Fibroblast of the aortic adventitia (primary cell): ENCODE data around the gene PAFAH1B1. TPM values are rescaled to one million over a fixed set of nuclear protein-coding genes. Genes with fewer than 3 reads are reported as not detected.
"Not testable (repeated sequence)": the region's sequence is repeated elsewhere in the genome, so short reads cannot be mapped to it uniquely, and the experiment has no call there.

Experiments used
- DNase-seq: peaks from one replicate; pipeline ENCODE4 v3.0.0-alpha.2; 2010; ENCODE audit warnings: low read depth
- H3K4me3 ChIP-seq: 2 replicates; pipeline ENCODE4 v1.5.1; 2011; ENCODE audit warnings: low read depth, mild to moderate bottlenecking, control low read depth, low read length, moderate library complexity
- total RNA-seq: library from RNA; depleted of rRNA; stranded (reverse); fragments of >200 nt; gene quantifications from 2 replicates; pipeline ENCODE4 v1.2.3, GENCODE V29; 2012; ENCODE audit warnings: low replicate concordance
- TF ChIP-seq, protein P1 (sequence below): IDR thresholded peaks from 2 replicates; pipeline ENCODE4 v1.5.1; 2011; ENCODE audit warnings: mild to moderate bottlenecking, low read length, control low read depth, inconsistent platforms; ENCODE audit not compliant: insufficient read depth

The PAFAH1B1 gene
- 81.0 and 131 TPM in 2 replicates for total RNA-seq

DNA sequence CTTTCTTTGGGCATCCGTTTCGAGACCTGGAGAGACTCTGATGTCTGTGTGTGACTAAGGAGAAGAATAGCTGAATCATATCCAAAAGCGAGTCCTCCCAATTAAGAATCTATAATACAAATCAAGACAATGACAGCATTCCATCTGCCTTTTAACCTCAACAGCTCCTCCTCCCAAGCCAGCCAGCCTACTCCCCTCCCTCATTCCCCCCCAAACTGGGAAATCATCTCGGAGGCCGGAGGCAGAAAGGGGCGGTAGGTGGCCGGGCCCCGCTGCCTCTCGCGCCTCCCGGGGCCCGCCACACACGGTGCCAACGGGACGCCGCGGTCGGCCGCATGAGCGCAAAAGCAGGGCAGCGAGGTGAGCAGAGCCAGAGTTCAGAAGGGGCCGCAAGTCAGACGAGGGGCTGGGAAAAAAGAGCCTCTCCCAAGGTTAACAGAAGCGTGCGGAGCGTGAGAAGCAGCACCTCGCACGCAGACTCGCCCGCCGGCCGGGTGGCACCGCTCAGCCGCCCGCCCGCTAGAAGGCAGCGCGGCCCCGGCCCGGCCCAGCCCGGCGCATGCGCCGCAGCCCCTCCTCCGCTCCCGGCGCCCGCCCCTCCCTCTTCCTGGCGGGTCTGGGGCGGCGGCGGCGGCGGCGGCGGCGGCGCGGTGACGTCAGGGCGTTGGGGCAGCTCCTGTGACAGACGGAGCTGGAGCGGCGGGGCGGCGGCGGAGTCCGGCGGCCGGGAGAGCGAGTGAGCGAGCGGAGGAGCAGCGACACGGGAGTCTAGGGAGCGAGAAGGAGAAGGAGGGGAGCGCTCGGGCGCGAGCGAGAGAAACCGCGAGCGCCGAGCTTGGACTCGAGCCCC, at the start of gene PAFAH1B1:
TSS of gene PAFAH1B1 (plus strand) at position 684 of the 850 bp plus-strand sequence. CDS start 44,635 bp downstream, outside the sequence.
- DNase-seq: peak; percentile 71
- TF ChIP-seq, protein P1, sequence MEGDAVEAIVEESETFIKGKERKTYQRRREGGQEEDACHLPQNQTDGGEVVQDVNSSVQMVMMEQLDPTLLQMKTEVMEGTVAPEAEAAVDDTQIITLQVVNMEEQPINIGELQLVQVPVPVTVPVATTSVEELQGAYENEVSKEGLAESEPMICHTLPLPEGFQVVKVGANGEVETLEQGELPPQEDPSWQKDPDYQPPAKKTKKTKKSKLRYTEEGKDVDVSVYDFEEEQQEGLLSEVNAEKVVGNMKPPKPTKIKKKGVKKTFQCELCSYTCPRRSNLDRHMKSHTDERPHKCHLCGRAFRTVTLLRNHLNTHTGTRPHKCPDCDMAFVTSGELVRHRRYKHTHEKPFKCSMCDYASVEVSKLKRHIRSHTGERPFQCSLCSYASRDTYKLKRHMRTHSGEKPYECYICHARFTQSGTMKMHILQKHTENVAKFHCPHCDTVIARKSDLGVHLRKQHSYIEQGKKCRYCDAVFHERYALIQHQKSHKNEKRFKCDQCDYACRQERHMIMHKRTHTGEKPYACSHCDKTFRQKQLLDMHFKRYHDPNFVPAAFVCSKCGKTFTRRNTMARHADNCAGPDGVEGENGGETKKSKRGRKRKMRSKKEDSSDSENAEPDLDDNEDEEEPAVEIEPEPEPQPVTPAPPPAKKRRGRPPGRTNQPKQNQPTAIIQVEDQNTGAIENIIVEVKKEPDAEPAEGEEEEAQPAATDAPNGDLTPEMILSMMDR: no peak
- H3K4me3 ChIP-seq: peak within 1 kb of the TSS; percentile 84

DNA sequence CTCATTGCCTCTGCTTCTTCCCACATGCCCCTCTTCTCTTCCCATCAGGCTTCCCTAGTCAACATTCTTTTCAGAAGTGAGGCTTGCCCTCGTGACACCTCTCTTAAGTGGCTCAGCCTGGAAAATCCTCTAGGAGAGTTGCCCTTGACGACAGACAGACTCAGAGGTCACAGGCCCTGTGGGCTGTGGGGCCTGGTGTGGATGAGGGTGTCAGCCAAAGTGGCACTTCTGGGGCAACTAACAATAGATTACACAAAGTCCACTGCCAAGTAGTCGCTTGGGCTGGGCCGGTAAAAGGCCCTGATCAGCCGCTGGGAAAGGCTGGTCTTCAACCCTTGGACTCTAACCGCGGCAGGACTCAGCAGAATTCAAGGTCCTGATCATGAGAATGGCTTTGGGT, 48.1 kb upstream of the PAFAH1B1 start:
- TF ChIP-seq, protein P1: no peak
- H3K4me3 ChIP-seq: no peak overlapping the region
- DNase-seq: no peak

DNA sequence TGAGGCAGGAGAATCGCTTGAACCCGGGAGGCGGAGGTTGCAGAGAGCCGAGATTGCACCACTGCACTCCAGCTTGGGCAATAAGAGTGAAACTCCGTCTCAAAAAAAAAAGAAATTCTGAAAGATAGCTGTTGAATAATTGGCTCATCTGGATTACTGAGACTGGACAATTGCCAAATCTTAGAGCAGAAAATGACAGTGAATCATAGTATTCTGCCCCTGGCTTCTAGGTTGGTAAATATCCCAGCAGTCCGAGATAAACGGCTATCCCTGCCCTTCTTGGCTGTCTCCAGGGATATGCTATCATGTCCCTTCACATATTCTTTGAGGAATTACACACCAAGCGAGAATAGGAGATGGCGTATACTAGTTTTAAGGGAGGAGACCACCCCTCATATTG, 46.3 kb upstream of the PAFAH1B1 start:
- DNase-seq: peak; percentile 15
- TF ChIP-seq, protein P1: no peak
- H3K4me3 ChIP-seq: no peak overlapping the region

DNA sequence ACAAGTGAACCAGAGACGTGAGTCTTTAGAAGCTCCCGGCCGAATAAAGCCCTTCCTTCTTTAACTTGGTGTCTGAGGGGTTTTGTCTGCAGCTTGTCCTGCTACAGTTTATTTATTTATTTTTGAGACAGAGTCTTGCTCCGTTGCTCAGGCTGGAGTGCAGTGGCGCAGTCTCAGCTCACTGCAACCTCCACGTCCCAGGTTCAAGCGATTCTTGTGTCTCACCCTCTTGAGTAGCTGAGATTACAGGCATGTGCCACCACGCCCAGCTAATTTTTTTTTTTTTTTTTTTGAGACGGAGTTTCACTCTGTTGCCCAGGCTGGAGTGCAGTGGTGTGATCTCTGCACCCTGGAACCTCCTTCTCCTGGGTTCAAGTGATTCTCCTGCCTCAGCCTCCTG, 45.4 kb upstream of the PAFAH1B1 start:
- DNase-seq, H3K4me3 ChIP-seq: not testable (repeated sequence)

DNA sequence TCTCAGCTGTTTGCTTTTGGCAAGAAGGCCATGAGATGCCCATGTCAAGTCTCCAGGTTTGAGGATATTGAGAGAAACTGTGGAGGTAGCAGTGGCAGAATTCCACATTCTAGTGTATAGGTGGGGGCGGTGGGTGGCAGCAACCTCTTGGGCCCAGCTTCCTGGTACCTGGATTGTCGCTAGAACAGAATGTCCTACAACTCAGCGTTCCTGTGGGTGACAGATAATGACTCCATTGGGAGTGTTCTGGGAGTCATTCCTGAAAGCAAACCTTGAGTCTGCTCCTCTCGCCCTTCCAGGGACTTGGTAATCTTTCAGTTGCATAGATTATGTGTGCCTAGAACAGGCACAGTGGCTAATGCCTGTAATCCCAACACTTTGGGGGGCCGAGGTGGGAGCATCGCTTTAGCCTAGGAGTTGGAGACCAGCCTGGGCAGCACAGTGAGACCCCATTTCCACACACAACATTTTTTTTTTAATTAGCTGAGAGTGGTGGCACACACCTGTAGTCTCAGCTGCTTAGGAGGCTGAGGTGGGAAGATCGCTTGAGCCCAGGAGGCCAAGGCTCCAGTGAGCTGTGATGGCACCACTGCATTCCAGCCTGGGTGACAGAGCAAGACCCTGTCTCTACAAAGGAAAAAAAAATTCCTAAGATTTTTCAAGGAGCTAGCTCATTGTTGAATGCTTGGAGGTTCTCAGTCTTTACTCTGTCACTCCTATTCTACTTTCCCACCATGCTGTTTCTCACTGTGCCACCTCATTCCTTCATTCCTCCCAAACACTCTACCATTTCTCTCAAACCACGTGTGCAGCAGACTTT, 43.9 kb upstream of the PAFAH1B1 start:
- no peak overlapping the region for H3K4me3 ChIP-seq
- DNase-seq: no peak
- TF ChIP-seq, protein P1: no peak

DNA sequence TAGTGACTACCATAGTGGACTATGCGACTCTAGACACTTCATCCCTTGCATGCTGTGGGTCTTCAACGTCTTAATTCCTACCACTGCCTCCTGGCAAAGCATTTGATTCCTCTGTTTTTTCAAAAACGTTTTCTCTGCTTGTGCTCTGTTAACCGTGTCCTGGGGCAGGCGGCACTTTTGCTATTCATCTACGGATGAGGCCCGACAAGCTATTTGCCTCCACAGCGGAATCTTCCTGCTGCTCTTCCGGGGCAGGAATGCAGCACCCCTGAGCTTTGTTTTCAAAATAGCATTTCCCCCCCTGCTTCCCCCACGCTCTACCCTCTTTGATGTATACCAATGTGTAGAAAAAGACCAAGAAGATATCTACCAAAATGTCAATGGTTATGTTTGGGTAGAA, 42.0 kb upstream of the PAFAH1B1 start:
- no peak overlapping the region for H3K4me3 ChIP-seq
- no peak for DNase-seq
- TF ChIP-seq, protein P1: no peak

DNA sequence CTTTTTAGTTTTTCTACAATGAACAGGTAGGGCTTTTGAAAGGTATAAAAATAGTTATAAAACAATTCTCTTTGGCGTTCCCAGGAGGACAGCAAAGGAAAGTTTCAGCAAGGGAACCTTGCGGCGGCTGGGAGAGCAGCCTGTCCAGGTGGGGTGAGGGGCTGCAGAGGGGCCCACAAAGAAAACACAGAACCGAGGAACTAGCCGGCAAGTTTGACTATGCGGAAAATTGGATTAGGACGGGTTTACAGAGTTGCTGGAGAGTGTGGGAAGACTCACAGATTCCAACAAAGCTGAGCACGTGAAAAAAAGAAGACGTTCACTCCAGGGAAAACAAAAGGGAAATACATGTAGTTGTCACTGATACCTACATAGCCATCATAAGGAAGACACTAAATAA, 41.5 kb upstream of the PAFAH1B1 start:
- TF ChIP-seq, protein P1: no peak
- no peak for DNase-seq

More for the DNA sequence above, 41.5 kb upstream of the PAFAH1B1 start:
- H3K4me3 ChIP-seq: no peak overlapping the region
